ENCODE data around the gene LGALS3. TPM values are rescaled to one million over a fixed set of nuclear protein-coding genes. Genes with fewer than 3 reads are reported as not detected.

Gene LGALS3
- polyA plus RNA-seq, 1 donor (not counting 4 experiments of a cell fraction or from before 2014, with no cell fraction given), result 193 TPM

GRCh38 chr14:55103971-55104954 is 24.8 kb upstream of the LGALS3 start:
- Histone ChIP-seq H3K36me3 (ENCODE audit: control insufficient read depth in 2 of 2, extremely low read depth in 1 of 2, insufficient read depth in 2 of 2, low read length in 2 of 2) (no peaks in the 10 kb centered on the region), H2AFZ (ENCODE audit: control insufficient read depth, low read length) (peak overlapping the region; percentile 8), H3K79me2 (ENCODE audit: control insufficient read depth, insufficient read depth, low read length) (no peaks in the 10 kb centered on the region), H3K27ac (ENCODE audit: control insufficient read depth, insufficient read depth, low read length) (peak overlapping the region; percentile 98), H3K27me3 (ENCODE audit: control insufficient read depth, extremely low read depth, insufficient read depth, low read length) (no peaks in the 10 kb centered on the region), H3K9me3 (ENCODE audit: control insufficient read depth, low read depth, low read length) (peaks cover 5% of the 10 kb centered on the region), H3K4me3 (ENCODE audit: control insufficient read depth in 2 of 3, extremely low read depth in 1 of 3, insufficient read depth in 2 of 3, low read depth in 1 of 3, low read length in 3 of 3) (no peak overlapping the region), H3K4me1 (ENCODE audit: control insufficient read depth, extremely low read depth, insufficient read depth, low read length) (peaks cover 46% of the 10 kb centered on the region), H3K9ac (ENCODE audit: control insufficient read depth, extremely low read depth, insufficient read depth, low read length) (peak overlapping the region; percentile 88), H3K9me1 (ENCODE audit: control insufficient read depth, extremely low read depth, insufficient read depth, low read length) (no peaks in the 10 kb centered on the region), H4K20me1 (ENCODE audit: control insufficient read depth, extremely low read depth, insufficient read depth, low read length) (no peaks in the 10 kb centered on the region), H3K4me2 (ENCODE audit: control insufficient read depth, extremely low read depth, insufficient read depth, low read depth, low read length) (peak overlapping the region; percentile 84)
- DNase-seq (ENCODE audit: low read depth, low spot score) (no peak), FAIRE-seq (no peak)
- dilution Hi-C loops (cut with MboI; ENCODE audit: extremely low pct_ligation_motif_present, low sequenced_read_pairs), result no loop called here
- TF ChIP-seq EZH2 (IDR thresholded peaks at IDR 0.05; ENCODE audit: low read length), result no peak
- TF ChIP-seq CTCF (optimal IDR thresholded peaks at IDR 0.05 in 1 of 3, IDR thresholded peaks at IDR 0.05 in 1 of 3, conservative IDR thresholded peaks at IDR 0.05 in 1 of 3; ENCODE audit: extremely low read depth in 1 of 3, insufficient read depth in 2 of 3, low read length in 3 of 3), result no peak

- dilution Hi-C loops (cut with MboI; ENCODE audit: extremely low pct_ligation_motif_present, low sequenced_read_pairs), result no loop called here
- H3K27ac ChIP-seq (ENCODE audit: control insufficient read depth, insufficient read depth, low read length), result no peak overlapping the region
- H4K20me1 ChIP-seq (ENCODE audit: control insufficient read depth, extremely low read depth, insufficient read depth, low read length), result no peaks in the 10 kb centered on the region
- H3K36me3 ChIP-seq (ENCODE audit: control insufficient read depth in 2 of 2, extremely low read depth in 1 of 2, insufficient read depth in 2 of 2, low read length in 2 of 2), result no peaks in the 10 kb centered on the region
- TF ChIP-seq EZH2 (IDR thresholded peaks at IDR 0.05; ENCODE audit: low read length) (no peak), CTCF (optimal IDR thresholded peaks at IDR 0.05 in 1 of 3, IDR thresholded peaks at IDR 0.05 in 1 of 3, conservative IDR thresholded peaks at IDR 0.05 in 1 of 3; ENCODE audit: extremely low read depth in 1 of 3, insufficient read depth in 2 of 3, low read length in 3 of 3) (no peak)
- DNase-seq (ENCODE audit: low read depth, low spot score) (no peak), FAIRE-seq (no peak)
- H3K4me1 ChIP-seq (ENCODE audit: control insufficient read depth, extremely low read depth, insufficient read depth, low read length), result peaks cover 41% of the 10 kb centered on the region
- H3K9ac ChIP-seq (ENCODE audit: control insufficient read depth, extremely low read depth, insufficient read depth, low read length), result no peak overlapping the region
- H3K79me2 ChIP-seq (ENCODE audit: control insufficient read depth, insufficient read depth, low read length), result no peaks in the 10 kb centered on the region
- H3K9me3 ChIP-seq (ENCODE audit: control insufficient read depth, low read depth, low read length), result peaks cover 5% of the 10 kb centered on the region
- no peak overlapping the region for H3K4me3 ChIP-seq (ENCODE audit: control insufficient read depth in 2 of 3, extremely low read depth in 1 of 3, insufficient read depth in 2 of 3, low read depth in 1 of 3, low read length in 3 of 3)
- no peak overlapping the region for H2AFZ ChIP-seq (ENCODE audit: control insufficient read depth, low read length)
- no peaks in the 10 kb centered on the region for H3K9me1 ChIP-seq (ENCODE audit: control insufficient read depth, extremely low read depth, insufficient read depth, low read length)
- H3K4me2 ChIP-seq (ENCODE audit: control insufficient read depth, extremely low read depth, insufficient read depth, low read depth, low read length), result no peak overlapping the region
- no peaks in the 10 kb centered on the region for H3K27me3 ChIP-seq (ENCODE audit: control insufficient read depth, extremely low read depth, insufficient read depth, low read length)
Measured at GRCh38 chr14:55105991-55106390, 23.1 kb upstream of the LGALS3 start.

Measured in keratinocyte (primary cell).